Omental fat pad (tissue), 4 donors: ENCODE results near the gene MSH5. TPM values are rescaled to one million over a fixed set of nuclear protein-coding genes. Genes with fewer than 3 reads are reported as not detected.

Experiments used
- ATAC-seq: fragments of 150-250 bp; one replicate; pipeline ENCODE4 v1.9.1; 2016; ENCODE audit warnings: mild to moderate bottlenecking, moderate library complexity; ENCODE audit not compliant: low FRiP score
- DNase-seq: peaks from one replicate; pipeline ENCODE4 v3.0.0-alpha.2; 2019; ENCODE audit warnings: low spot score
- CTCF ChIP-seq, 3 donors: fragments of 450-650 bp; IDR thresholded peaks; one replicate each; pipeline ENCODE4 v1.5.1; 2016 to 2017; ENCODE audit warnings: antibody characterized with exemption in 3 of 3, mild to moderate bottlenecking in 3 of 3, moderate library complexity in 2 of 3
- total RNA-seq, 4 donors: library from RNA; depleted of rRNA; stranded (reverse); fragments of >200 nt; gene quantifications; one replicate each; pipeline ENCODE4 v1.1.0, GENCODE V29; 2016

The MSH5 gene
- total RNA-seq, 4 donors from 2014 or later: 5.4 to 17.0 (median 7.3) TPM

- no peak for TF ChIP-seq CTCF (IDR thresholded peaks at IDR 0.05)
- DNase-seq (no peak), ATAC-seq (no peak)
Observed at GRCh38 chr6:31712296-31712695, 27.5 kb upstream of the MSH5 start.

- TF ChIP-seq CTCF (IDR thresholded peaks at IDR 0.05): no peak
- ATAC-seq: no peak
- no peak for DNase-seq
Observed at GRCh38 chr6:31713465-31713864, 26.3 kb upstream of the MSH5 start.

- TF ChIP-seq CTCF (IDR thresholded peaks at IDR 0.05): no peak
- ATAC-seq (no peak), DNase-seq (no peak)
Observed at GRCh38 chr6:31713991-31714684, 25.7 kb upstream of the MSH5 start.

- TF ChIP-seq CTCF (IDR thresholded peaks at IDR 0.05): no peak
- ATAC-seq: no peak
- DNase-seq: no peak
Observed at GRCh38 chr6:31715022-31715958, 24.5 kb upstream of the MSH5 start, which contains the start of gene LY6G6D. LY6G6D (plus strand) TSS chr6:31715348; CDS start chr6:31715356, 8 bp downstream.

- TF ChIP-seq CTCF (IDR thresholded peaks at IDR 0.05): no peak
- DNase-seq (no peak), ATAC-seq (no peak)
Observed at GRCh38 chr6:31717499-31718222, 22.1 kb upstream of the MSH5 start.

- DNase-seq (no peak), ATAC-seq (no peak)
- TF ChIP-seq CTCF (IDR thresholded peaks at IDR 0.05): no peak
Observed at GRCh38 chr6:31718265-31718664, 21.5 kb upstream of the MSH5 start.
